GM18951 (cell line): ENCODE data around the gene RAB3A.

Experiments used
- POLR2A ChIP-seq: IDR thresholded peaks from 4 replicates; pipeline ENCODE4 v1.6.1; 2011; ENCODE audit warnings: mild to moderate bottlenecking; ENCODE audit not compliant: insufficient read length, insufficient read depth; ENCODE audit errors: extremely low read depth
- in situ Hi-C: fragments of 300-500 bp; cut with MboI; formaldehyde crosslinking; loops from one replicate; pipeline ENCODE4 v1.12.0; 2022; ENCODE audit warnings: low sequenced_read_pairs, mixed read lengths, inconsistent platforms; ENCODE audit not compliant: unreplicated experiment

Gene RAB3A

DNA sequence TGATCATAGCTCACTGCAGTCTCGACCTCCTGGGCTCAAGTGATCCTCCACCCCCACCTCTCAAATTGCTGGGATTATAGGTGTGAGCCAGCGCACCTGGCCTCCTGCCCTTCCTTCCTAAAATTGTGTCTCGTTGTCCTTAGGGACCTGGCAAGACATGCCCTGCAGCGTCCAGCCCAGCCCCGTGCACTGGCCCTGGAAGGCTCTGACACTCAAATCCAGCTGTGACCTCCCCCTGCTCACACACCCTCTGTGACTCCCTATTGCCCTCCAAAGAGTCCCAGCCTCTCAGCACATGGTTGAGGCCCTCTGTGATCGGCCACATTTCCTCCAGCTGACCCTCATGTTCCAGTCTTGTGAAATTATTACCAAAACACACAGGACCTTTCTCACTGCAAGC lies 5.9 kb downstream of the RAB3A start:
- in situ Hi-C loops, result no loop called here
- no peak for TF ChIP-seq POLR2A

DNA sequence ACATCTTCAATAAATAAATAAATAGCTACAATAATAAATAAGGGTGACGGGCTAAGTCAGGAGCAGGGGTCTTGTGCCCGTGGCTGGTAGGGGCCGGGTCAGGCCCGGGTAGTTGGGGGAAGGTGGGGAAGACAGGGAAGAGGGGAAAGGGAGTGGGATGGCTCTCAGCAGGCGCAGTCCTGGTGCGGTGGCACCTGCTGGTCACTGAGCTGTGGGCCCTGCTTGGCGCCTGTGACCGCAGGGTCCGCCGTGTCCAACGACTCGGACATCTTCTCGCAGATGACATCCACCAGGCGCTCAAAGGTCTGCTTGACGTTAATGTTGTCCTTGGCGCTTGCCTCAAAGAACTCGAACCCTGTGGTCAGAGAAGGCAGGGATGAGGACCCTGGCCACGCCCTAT lies 6.5 kb downstream of the RAB3A start:
- in situ Hi-C loops, result no loop called here
- TF ChIP-seq POLR2A, result no peak

DNA sequence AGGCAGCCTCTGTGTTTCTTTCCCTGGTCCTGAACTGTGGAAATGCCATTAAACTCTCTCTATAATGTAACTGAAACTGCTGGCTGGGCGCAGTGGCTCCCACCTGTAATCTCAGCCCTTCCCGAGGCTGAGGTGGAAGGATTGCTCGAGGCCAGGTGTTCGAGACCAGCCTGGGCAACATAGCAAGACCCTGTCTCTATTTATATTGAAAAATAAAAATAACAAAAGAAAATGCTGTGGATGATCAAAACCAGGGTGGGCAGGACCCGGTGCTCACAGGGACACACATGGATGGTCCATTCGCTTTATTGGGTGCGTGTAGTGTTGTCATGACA lies 7.4 kb downstream of the RAB3A start:
- in situ Hi-C loops, result no loop called here
- no peak for TF ChIP-seq POLR2A

DNA sequence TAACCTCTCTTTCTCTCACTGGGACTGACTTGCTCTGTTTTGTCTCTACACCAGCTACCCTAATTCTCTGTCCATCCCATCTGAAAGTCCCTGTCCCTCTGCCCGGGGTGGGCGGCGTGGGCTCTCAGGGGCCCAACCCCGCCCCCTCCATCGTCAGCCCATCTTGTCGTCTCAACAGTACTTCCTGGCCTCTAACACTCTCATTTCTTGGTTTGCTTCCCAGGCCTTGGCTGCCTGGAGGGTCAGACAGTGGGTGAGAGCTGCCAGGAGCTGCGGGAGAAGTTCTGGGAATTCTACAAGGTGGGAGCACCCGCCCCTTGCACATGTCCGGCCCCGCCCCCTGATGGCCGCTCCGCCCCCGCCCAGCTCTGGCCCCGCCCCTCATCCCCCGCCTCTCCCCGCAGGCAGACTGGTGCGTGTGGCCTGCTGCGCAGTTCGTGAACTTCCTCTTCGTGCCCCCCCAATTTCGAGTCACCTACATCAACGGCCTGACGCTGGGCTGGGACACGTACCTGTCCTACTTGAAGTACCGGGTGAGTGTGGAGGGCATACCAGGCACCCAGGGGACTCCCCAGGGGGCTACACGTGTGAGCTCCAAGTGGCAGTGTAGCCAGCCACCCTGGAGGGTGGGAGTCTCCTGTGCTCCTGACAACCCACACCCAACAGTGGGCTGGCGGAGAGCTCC lies 9.1 kb downstream of the RAB3A start:
- no peak for TF ChIP-seq POLR2A
- in situ Hi-C loops, result no loop called here

DNA sequence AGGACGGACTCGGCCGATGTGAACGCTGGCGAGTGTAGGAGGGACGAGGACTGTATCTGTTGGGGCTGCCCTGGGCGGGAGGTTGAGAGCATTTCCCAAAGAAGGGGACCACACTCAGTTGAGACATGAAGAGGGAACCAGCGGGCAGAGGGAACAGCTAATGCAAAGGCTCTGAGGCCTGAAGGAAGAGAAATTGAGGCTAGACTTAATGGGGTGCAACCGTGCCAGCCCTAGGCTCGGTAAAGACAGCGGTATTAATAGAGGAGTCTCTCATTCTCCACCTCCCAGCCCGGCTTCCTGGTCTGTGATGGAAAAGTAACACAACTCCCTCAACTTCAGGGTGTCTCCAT lies 9.7 kb downstream of the RAB3A start:
- TF ChIP-seq POLR2A, result no peak
- in situ Hi-C loops, result no loop called here

DNA sequence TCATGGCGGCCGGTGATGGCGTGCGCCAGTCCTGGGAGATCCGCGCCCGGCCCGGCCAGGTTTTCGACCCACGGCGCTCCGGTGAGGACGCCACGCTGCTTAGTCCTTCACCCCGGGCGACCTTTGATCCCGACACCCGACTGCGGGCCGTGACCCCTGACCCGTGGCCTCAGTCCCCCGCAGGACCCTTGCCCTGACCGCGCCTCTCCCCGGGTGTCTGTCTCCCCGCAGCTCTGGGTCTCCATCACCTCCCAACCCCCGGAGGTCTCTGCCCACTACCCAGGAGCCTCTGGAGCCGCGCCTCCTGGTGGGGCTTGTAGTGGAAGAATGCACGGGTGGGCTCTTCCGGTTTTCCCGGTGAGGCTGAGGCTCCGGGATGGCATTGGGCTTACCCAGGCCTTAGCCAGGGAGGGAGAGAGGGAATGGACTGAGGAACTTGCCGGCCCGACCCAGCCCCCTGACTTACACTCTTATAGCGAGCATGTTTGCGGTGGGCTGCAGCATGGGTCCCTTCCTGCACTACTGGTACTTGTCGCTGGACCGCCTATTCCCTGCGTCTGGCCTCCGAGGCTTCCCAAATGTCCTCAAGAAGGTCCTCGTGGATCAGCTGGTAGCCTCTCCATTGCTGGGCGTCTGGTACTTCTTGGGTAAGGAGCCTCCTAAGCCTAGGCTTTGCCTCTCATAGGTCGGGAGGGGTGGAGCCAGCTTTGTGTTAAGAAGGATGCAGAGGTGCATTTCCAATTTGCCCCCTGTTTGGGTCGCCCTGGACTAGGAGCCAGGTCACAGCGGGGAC lies 10.3 kb downstream of the RAB3A start:
- in situ Hi-C loops, result no loop called here
- TF ChIP-seq POLR2A, result no peak

DNA sequence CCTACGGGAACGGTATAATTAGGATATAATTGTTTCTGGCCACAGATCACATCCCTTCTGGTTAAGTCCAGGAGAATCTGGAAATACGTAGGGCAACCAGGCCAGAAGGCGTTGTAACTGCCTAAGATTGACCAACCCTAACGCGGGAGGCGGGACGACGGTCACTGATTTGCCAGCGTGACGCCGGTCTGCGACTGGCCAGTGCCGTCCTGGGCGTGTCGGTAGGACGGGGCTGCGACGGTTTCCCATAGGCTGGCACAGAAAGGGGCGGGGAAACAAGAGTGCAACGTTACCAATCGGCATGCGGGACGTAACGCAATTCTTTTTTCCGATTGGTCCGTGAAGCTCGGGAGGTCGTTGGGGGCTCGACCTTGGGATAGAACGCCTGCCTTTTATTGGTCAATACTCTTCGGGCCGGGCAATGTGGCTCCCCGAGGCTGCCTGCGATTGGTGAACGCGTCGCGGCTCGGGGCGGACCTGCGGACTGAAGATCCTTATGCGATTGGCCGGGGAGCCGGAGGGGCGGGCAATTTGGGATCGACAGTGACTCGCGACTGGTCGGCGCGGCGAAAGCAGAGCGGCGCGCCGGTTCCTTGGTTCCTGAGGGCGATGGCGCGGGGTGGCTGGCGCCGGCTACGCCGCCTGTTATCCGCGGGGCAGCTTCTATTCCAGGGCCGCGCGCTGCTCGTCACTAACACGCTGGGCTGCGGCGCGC lies 11.0 kb downstream of the RAB3A start, which contains the start of gene MPV17L2:
Gene MPV17L2 (plus strand): TSS at position 546 of the 715 bp plus-strand sequence. CDS start 64 bp downstream, at position 610.
- in situ Hi-C loops, result no loop called here
- TF ChIP-seq POLR2A, result peak; percentile 87

DNA sequence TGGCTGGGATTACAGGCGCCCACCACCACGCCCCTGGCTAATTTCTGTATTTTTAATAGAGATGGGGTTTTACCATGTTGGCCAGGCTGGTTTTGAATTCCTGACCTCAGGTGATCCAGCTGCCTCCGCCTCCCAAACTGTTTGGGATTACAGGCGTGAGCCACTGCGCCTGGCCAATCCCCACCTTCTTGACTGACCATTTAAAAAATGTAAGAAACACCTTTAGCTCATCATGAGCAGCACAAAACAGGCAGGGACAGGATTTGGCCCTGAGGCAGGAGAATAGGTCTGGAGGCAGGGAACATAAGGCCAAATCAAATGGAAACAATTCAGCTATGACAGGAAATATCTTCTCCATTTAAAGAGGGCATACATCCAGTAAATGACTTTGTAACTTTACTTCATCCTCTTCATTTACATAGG lies 12.2 kb downstream of the RAB3A start:
- in situ Hi-C loops, result no loop called here
- TF ChIP-seq POLR2A, result no peak

DNA sequence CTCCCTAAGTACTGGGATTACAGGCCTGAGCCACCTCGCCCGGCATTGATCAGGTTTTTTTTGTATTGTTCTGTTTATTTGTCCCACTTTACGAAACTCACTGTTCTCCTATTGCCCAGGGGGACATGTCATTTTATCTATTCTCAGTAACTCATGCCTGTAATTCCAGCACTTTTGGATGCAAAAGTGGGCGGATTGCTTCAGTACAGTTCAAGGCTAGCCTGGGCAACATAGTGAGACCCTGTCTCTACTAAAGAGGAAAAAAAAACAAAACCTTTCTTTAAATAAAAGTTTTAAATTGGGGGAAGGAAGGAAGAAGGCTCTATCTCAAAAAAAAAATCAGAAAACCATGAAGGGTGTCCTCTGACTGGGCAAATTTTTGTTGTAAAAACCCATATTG lies 13.6 kb downstream of the RAB3A start:
- TF ChIP-seq POLR2A, result no peak
- in situ Hi-C loops, result no loop called here

DNA sequence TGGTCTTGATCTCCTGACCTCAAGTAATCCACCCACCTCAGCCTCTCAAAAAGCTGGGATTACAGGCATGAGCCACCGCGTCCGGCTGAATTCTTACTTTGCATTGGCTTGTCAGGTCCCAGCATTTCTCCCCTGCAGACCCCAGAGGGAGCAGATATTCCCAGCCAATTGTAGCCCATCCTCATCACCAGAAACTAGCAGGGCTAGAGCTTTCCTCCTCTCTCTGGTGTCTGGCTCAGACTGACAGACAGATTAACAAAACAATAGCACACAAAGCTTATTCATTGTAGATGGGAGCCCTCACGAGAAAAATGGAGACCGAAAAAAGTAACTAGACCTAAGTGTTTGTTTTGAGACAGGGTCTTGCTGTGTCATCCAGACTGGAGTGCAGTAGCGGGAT lies 18.3 kb downstream of the RAB3A start:
- in situ Hi-C loops, result no loop called here

DNA sequence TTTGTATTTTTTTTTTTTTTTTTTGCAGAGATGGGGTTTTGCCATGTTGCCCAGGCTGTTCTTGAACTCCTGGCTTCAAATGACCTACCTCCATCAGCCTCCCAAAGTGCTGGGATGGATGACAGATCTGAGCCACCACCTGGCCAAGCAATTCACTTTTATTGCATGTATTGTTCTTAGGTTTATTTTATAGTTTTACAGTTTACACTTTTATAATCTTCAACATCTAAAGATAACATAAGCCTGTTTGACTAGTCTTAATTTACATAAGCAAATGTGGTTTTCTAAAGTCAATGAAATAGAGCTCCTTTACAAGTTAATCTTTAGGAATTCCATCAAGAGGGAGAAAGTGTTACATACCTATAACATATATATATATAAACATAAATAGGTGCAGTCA lies 20.3 kb downstream of the RAB3A start:
- in situ Hi-C loops, result no loop called here
- TF ChIP-seq POLR2A, result no peak

More for the DNA sequence above, 18.3 kb downstream of the RAB3A start:
- no peak for TF ChIP-seq POLR2A

DNA sequence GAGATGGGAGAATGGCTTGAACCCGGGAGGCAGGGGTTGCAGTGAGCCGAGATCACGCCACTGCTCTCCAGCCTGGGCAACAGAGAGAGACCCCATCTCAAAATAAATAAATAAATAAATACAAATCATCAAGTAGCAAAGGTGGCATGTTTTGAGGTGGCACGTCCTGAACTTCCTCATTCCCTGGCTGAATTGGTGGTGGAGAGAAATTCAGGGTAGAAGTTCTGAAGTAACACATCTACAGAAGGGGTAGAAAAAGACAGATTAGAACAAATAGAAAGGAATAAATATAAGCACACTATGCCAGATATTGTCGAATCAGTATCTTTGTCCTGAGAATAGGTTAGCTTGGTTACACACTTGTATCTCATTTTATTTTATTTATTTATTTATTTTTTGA lies 23.9 kb downstream of the RAB3A start:
- in situ Hi-C loops, result no loop called here
- TF ChIP-seq POLR2A, result no peak

DNA sequence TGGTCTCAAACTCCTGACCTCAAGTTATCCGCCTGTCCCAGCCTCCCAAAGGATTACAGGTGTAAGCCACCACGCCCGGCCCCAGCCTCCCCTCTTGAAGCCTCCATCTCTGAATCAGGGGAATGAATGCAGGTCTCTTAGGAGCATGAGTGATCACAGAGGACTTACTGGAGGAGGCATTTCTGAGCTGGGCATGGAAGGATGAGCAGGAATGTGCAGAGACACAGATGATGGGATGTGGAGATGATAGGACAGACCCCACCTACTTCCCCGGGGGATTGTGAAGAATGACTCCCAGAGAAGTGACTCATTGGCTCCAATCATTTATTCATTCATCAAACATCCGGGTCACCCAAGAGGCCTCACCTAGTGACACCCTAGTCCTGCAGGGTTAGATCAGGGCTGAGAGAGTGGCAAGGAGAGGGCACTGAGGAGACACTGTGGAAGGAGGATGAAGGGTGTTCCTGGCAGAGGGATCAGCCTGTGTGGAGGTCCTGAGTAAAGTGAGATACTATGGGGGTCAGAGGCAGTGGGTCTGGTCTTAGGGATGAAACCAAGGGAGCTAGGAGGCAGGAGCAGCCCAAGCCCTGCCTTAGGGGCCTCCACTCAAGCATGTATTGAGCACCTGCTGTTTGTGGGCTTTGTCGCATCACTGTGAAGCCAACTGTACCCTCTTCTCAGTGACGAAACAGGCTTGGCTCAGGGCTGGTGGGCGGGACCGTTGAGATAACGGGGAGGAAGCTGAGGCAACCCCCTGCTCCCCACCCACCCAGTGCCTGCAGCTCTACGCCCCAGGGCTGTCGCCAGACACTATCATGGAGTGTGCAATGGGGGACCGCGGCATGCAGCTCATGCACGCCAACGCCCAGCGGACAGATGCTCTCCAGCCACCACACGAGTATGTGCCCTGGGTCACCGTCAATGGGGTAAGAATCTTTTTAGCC lies 27.2 kb downstream of the RAB3A start:
- TF ChIP-seq POLR2A, result no peak
- in situ Hi-C loops, result no loop called here
